K562 (cell line): Measurements from ENCODE around the gene BZW2. TPM values are rescaled to one million over a fixed set of nuclear protein-coding genes. Genes with fewer than 3 reads are reported as not detected.
A peak's percentile ranks its signal among the peaks of the same experiment; 100 is the strongest.

Experiments
- ATAC-seq: fragments of 200-7000 bp; cut with Tn5 transposase; 3 replicates; pipeline ENCODE4 v1.9.1; 2020; ENCODE audit warnings: moderate library complexity
- BruUV-seq: library from RNA; stranded (reverse); fragments of 400-500 nt; replicated peaks from 2 replicates; lab custom pipeline; 2021; lab: Mats Ljungman, UMichigan
- CTCF ChIA-PET: fragments of 300-600 bp; formaldehyde crosslinking; extraction: SDS; loops from one replicate; lab custom pipeline; 2021; ENCODE audit warnings: low intra/inter-chr PET ratio; lab: Yijun Ruan, JAX
- POLR2A ChIA-PET: fragments of 300-600, 350-650 bp; sonication (Branson Sonifier 250); formaldehyde crosslinking; extraction: SDS; loops from one replicate; lab custom pipeline; 2021; ENCODE audit warnings: antibody characterized with exemption, inconsistent platforms; lab: Yijun Ruan, JAX
- DNase-seq, 4 experiments: peaks; one replicate each; pipeline versions ENCODE4 v3.0.0 to v3.0.0-alpha.2; 2011 to 2018; ENCODE audit warnings: low spot score in 3 of 4, mixed read lengths in 3 of 4; ENCODE audit errors: extremely low read depth in 1 of 4
- FAIRE-seq: peaks from 2 replicates; lab custom pipeline; 2011; peaks lifted over from hg19 to GRCh38; lab: Jason Lieb, UNC
- H2AFZ ChIP-seq: 2 replicates; pipeline ENCODE4 v1.6.0; 2011; ENCODE audit warnings: low read depth, low read length, control low read depth, inconsistent platforms
- H3K27ac ChIP-seq: fragments of 200-600 bp; 3 replicates; pipeline ENCODE4 v1.8.0; 2011; ENCODE audit warnings: low read depth, mild to moderate bottlenecking, control low read depth, inconsistent platforms, low read length, moderate library complexity, mixed read lengths; ENCODE audit errors: extremely low read depth
- H3K27me3 ChIP-seq, 2 experiments: fragments of 300-600 bp in 1 of 2; 2 replicates in 1 of 2; 3 replicates in 1 of 2; pipeline versions ENCODE4 v1.6.0 to v1.8.0; 2011; ENCODE audit warnings: inconsistent platforms in 2 of 2, low read length in 2 of 2, mild to moderate bottlenecking in 1 of 2, mixed read lengths in 1 of 2, moderate library complexity in 1 of 2; ENCODE audit not compliant: control insufficient read depth in 2 of 2, insufficient read depth in 2 of 2
- H3K36me3 ChIP-seq: fragments of 300-600 bp; 3 replicates; pipeline ENCODE4 v1.8.0; 2011; ENCODE audit warnings: mild to moderate bottlenecking, low read length, inconsistent platforms; ENCODE audit not compliant: control insufficient read depth, insufficient read depth
- H3K4me1 ChIP-seq, 2 experiments: fragments of 200-600 bp in 1 of 2; replicated peaks in 1 of 2; 2 replicates in 1 of 2; 3 replicates in 1 of 2; pipeline versions ENCODE4 v1.5.1 to v1.8.0; 2011; ENCODE audit warnings: inconsistent platforms in 2 of 2, low read length in 2 of 2, mild to moderate bottlenecking in 1 of 2, mixed read lengths in 1 of 2, moderate library complexity in 1 of 2; ENCODE audit not compliant: control insufficient read depth in 2 of 2, insufficient read depth in 2 of 2
- H3K4me2 ChIP-seq: 2 replicates; pipeline ENCODE4 v1.6.1; 2011; ENCODE audit warnings: low read length, control low read depth, inconsistent platforms, mixed read lengths; ENCODE audit not compliant: insufficient read depth
- H3K4me3 ChIP-seq: fragments of 200-600 bp; sonication (generic), shearing (Covaris generic); 2 replicates; pipeline ENCODE4 v1.5.1; 2016; ENCODE audit warnings: control low read depth, inconsistent platforms
- H3K79me2 ChIP-seq: fragments of 200-600 bp; 3 replicates; pipeline ENCODE4 v1.8.0; 2011; ENCODE audit warnings: low read length, inconsistent platforms; ENCODE audit not compliant: control insufficient read depth, insufficient read depth
- H3K9ac ChIP-seq, 2 experiments: 2 replicates each; pipeline versions ENCODE4 v1.6.0 to v1.6.1; 2011; ENCODE audit warnings: low read depth in 2 of 2, low read length in 2 of 2, control low read depth in 1 of 2, inconsistent platforms in 1 of 2, mild to moderate bottlenecking in 1 of 2, mixed read lengths in 1 of 2; ENCODE audit not compliant: insufficient read depth in 1 of 2
- H3K9me1 ChIP-seq: one replicate; pipeline ENCODE4 v1.6.0; 2011; ENCODE audit warnings: inconsistent platforms, mild to moderate bottlenecking, low read length, moderate library complexity; ENCODE audit not compliant: control insufficient read depth, insufficient read depth
- H3K9me3 ChIP-seq: replicated peaks from 2 replicates; pipeline ENCODE4 v1.5.1; 2011; ENCODE audit warnings: low read depth, low read length, inconsistent platforms; ENCODE audit not compliant: control insufficient read depth, insufficient read depth
- H4K20me1 ChIP-seq: replicated peaks from 2 replicates; pipeline ENCODE4 v1.6.1; 2011; ENCODE audit warnings: low read length, inconsistent platforms, mixed read lengths; ENCODE audit not compliant: control insufficient read depth, insufficient read depth
- ATF7 ChIP-seq: fragments of 450-650 bp; IDR thresholded peaks from 2 replicates; pipeline ENCODE4 v1.7.1; 2014; ENCODE audit warnings: mild to moderate bottlenecking, moderate library complexity
- BCL6 ChIP-seq: fragments of 250-450 bp; sonication (Bioruptor Pico); IDR thresholded peaks from 2 replicates; pipeline ENCODE4 v1.4.0; 2020
- GMEB1 ChIP-seq: fragments of 250-450 bp; sonication (Bioruptor Pico); IDR thresholded peaks from 2 replicates; pipeline ENCODE4 v1.4.0; 2020; ENCODE audit warnings: mild to moderate bottlenecking
- HIVEP1 ChIP-seq: fragments of 250-450 bp; sonication (Bioruptor Pico); IDR thresholded peaks from 2 replicates; pipeline ENCODE4 v1.4.0; 2020; ENCODE audit warnings: mild to moderate bottlenecking
- KDM5B ChIP-seq: fragments of 200-600 bp; sonication (generic); IDR thresholded peaks from 2 replicates; pipeline ENCODE4 v1.6.1; 2012; ENCODE audit warnings: low read depth, mild to moderate bottlenecking, moderate library complexity, low read length, control low read depth, inconsistent platforms; ENCODE audit not compliant: insufficient replicate concordance
- NBN ChIP-seq: fragments of 450-650 bp; IDR thresholded peaks from 2 replicates; pipeline ENCODE4 v1.6.1; 2016; ENCODE audit warnings: low read depth, mild to moderate bottlenecking
- PKNOX1 ChIP-seq: fragments of 450-650 bp; IDR thresholded peaks from 2 replicates; pipeline ENCODE4 v1.6.1; 2016
- POLR2A ChIP-seq: fragments of 450-650 bp; conservative IDR thresholded peaks from 2 replicates; pipeline ENCODE4 v1.6.1; 2016
- RAD21 ChIP-seq, 2 experiments: fragments of 250-450 bp in 1 of 2; fragments of 450-650 bp in 1 of 2; sonication (Bioruptor Pico) in 1 of 2; formaldehyde crosslinking in 1 of 2; IDR thresholded peaks in 1 of 2; conservative IDR thresholded peaks in 1 of 2; 2 replicates each; pipeline versions ENCODE4 v1.4.0 to v1.8.0; 2020 to 2022; ENCODE audit warnings: mild to moderate bottlenecking in 2 of 2, moderate library complexity in 1 of 2
- RBM34 ChIP-seq: fragments of 200-400 bp; formaldehyde crosslinking; IDR thresholded peaks from 2 replicates; pipeline ENCODE4 v1.6.1; 2018; ENCODE audit warnings: low read length, borderline replicate concordance; ENCODE audit not compliant: insufficient read depth
- SNRNP70 ChIP-seq: fragments of 200-400 bp; formaldehyde crosslinking; optimal IDR thresholded peaks from 2 replicates; pipeline ENCODE3; 2017; ENCODE audit warnings: low read depth, low read length
- WHSC1 ChIP-seq: IDR thresholded peaks from one replicate; pipeline ENCODE4 v1.6.1; 2012; ENCODE audit warnings: low read length, control low read depth, inconsistent platforms
- ZBTB11 ChIP-seq, 3 experiments: fragments of 200-800 bp in 1 of 3; fragments of 250-450 bp in 1 of 3; fragments of 450-650 bp in 1 of 3; sonication (Bioruptor Pico) in 1 of 3; sonication (Bioruptor generic) in 1 of 3; formaldehyde crosslinking in 1 of 3; IDR thresholded peaks; 2 replicates each; pipeline versions ENCODE4 v1.6.1 to v1.8.0; 2016 to 2022; ENCODE audit warnings: mild to moderate bottlenecking in 2 of 3, missing genetic modification characterization in 2 of 3, missing compliant biosample characterization in 1 of 3, moderate library complexity in 1 of 3
- ZNF512 ChIP-seq: IDR thresholded peaks from 2 replicates; pipeline ENCODE4 v1.6.1; 2016; ENCODE audit warnings: missing genetic modification characterization, missing compliant biosample characterization
- WGBS: fragments of 100-300 bp; shearing (Covaris generic); methylation state at CpG from one replicate; pipeline ENCODE4 v1.1.6; 2016; ENCODE audit warnings: low coverage, mixed read lengths; ENCODE audit not compliant: insufficient coverage; ENCODE audit errors: missing lambda C conversion rate; 5-methylcytosine and 5-hydroxymethylcytosine counted together
- in situ Hi-C: fragments of 300-500 bp; cut with MboI; formaldehyde crosslinking; loops from 4 replicates; pipeline ENCODE4 v1.15.0; 2018; ENCODE audit warnings: inconsistent platforms, mixed read lengths
- intact Hi-C: fragments of 100-400 bp; cut with micrococcal nuclease; formaldehyde crosslinking; loops from 2 replicates; pipeline ENCODE4 v1.14.2; 2022
- polyA plus RNA-seq, 8 experiments: library from polyadenylated mRNA; depleted of rRNA in 4 of 8; stranded (reverse) in 5 of 8; unstranded in 3 of 8; fragments of >200 nt; fragmentation: Nextera tagmentation in 2 of 8; fragmentation: Illumina TruSeq in 1 of 8; extraction: Ambion mirVana in 2 of 8; extraction: Trizol in 1 of 8; gene quantifications; 2 replicates each; pipeline versions ENCODE4 v1.2.1 to v1.2.3, GENCODE V29; 2011 to 2014; ENCODE audit warnings: inconsistent platforms in 1 of 8, missing spikeins in 1 of 8
- total RNA-seq, 7 experiments: library from RNA; depleted of rRNA in 6 of 7; stranded (reverse); fragments of >200 nt in 6 of 7; fragmentation: Illumina TruSeq in 2 of 7; extraction: Trizol in 2 of 7; gene quantifications; 2 replicates each; pipeline versions ENCODE4 v1.2.1 to v1.2.3, GENCODE V29; 2011 to 2021; ENCODE audit warnings: low replicate concordance in 1 of 7

Gene BZW2
- total and polyA plus RNA-seq, 9 of the 15 experiments (the other 6 are each of a cell fraction or from before 2014, with no cell fraction given) = 140 to 316 (median 173) TPM

GRCh38 chr7:16685535-16685934, 39.6 kb downstream of the BZW2 start (continued):
- no peak for TF ChIP-seq GMEB1 (CRISPR knock-in tag)
- no peak for TF ChIP-seq ATF7
- TF ChIP-seq WHSC1 = no peak
- TF ChIP-seq ZNF512 (tag) = no peak
- no peak for TF ChIP-seq POLR2A
- no peak for TF ChIP-seq SNRNP70
- TF ChIP-seq, all 486 proteins: peak for 0

GRCh38 chr7:16688249-16688648, 42.3 kb downstream of the BZW2 start:
- no peaks in the 10 kb centered on the region for H4K20me1 ChIP-seq
- no peaks in the 10 kb centered on the region for H3K9me1 ChIP-seq
- H3K4me3 ChIP-seq = no peak overlapping the region
- ChIA-PET POLR2A (interaction anchor here (1.0 to 1.2 kb wide), 3 partner anchors 8 to 29 kb away, joined by 3 to 6 read pairs (median 4); no protein-coding TSS in a partner anchor), CTCF (no interaction called here)
- FAIRE-seq (peak; percentile 78), ATAC-seq (peak; percentile 88), DNase-seq (peak; percentile 46 to 66 (median 56))
- H3K27ac ChIP-seq = no peak overlapping the region
- no peaks in the 10 kb centered on the region for H3K27me3 ChIP-seq
- no peak overlapping the region for H2AFZ ChIP-seq
- intact Hi-C loops (loop anchor here (10.0 kb wide), 1 partner anchor 613 kb away; no protein-coding TSS in a partner anchor), in situ Hi-C loops (no loop called here)
- no peak overlapping the region for H3K4me2 ChIP-seq
- no peaks in the 10 kb centered on the region for H3K4me1 ChIP-seq
- H3K79me2 ChIP-seq = no peaks in the 10 kb centered on the region; the same call in 2 of the 3 replicates
- BruUV-seq = no TSS peak
- H3K36me3 ChIP-seq = peaks cover 96% of the 10 kb centered on the region
- WGBS = 77% methylated on average over 2 of the region's 2 CpGs
- no peak overlapping the region for H3K9ac ChIP-seq
- H3K9me3 ChIP-seq = no peaks in the 10 kb centered on the region
- TF ChIP-seq PKNOX1 = peak; percentile 54; the same call in 1 of the 2 replicates
- TF ChIP-seq ZBTB11 (CRISPR knock-in tag; IDR thresholded peaks at IDR 0.05) = no peak
- TF ChIP-seq NBN = no peak
- no peak for TF ChIP-seq KDM5B
- no peak for TF ChIP-seq BCL6 (CRISPR knock-in tag)
- no peak for TF ChIP-seq RBM34
- TF ChIP-seq RAD21 (CRISPR knock-in tag; conservative IDR thresholded peaks at IDR 0.05 in 1 of 2, IDR thresholded peaks at IDR 0.05 in 1 of 2) = no peak
- TF ChIP-seq HIVEP1 = no peak
